WTC11 (cell line): ENCODE data around the gene CCDC12.

Source experiments
- ATF2 ChIP-seq: sonication (generic); formaldehyde crosslinking; IDR thresholded peaks from 2 replicates; pipeline ENCODE4 v1.8.1; 2022; ENCODE audit warnings: low read depth, missing genetic modification reagents, borderline replicate concordance
- CTCF ChIP-seq: fragments of 200-600 bp; IDR thresholded peaks from 2 replicates; pipeline ENCODE4 v1.8.0; 2022; ENCODE audit warnings: antibody characterized with exemption
- ELF4 ChIP-seq: sonication (generic); formaldehyde crosslinking; IDR thresholded peaks from 2 replicates; pipeline ENCODE4 v1.8.1; 2022; ENCODE audit warnings: low read depth, mild to moderate bottlenecking, moderate library complexity, missing genetic modification reagents
- FOXJ3 ChIP-seq: sonication (generic); formaldehyde crosslinking; IDR thresholded peaks from 2 replicates; pipeline ENCODE4 v1.9.0; 2021; ENCODE audit warnings: missing genetic modification reagents, mild to moderate bottlenecking, borderline replicate concordance
- FOXP4 ChIP-seq: sonication (generic); formaldehyde crosslinking; IDR thresholded peaks from 2 replicates; pipeline ENCODE4 v1.8.0; 2022; ENCODE audit warnings: mild to moderate bottlenecking, missing genetic modification reagents
- NFYB ChIP-seq: sonication (generic); formaldehyde crosslinking; conservative IDR thresholded peaks from 2 replicates; pipeline ENCODE4 v1.8.0; 2022; ENCODE audit warnings: low read depth, missing genetic modification reagents
- PREB ChIP-seq: sonication (generic); formaldehyde crosslinking; IDR thresholded peaks from 2 replicates; pipeline ENCODE4 v1.8.1; 2022; ENCODE audit warnings: mild to moderate bottlenecking, missing genetic modification reagents, moderate library complexity, borderline replicate concordance
- TEAD4 ChIP-seq: sonication (generic); formaldehyde crosslinking; IDR thresholded peaks from 2 replicates; pipeline ENCODE4 v1.8.0; 2022; ENCODE audit warnings: mild to moderate bottlenecking, missing genetic modification reagents
- USF2 ChIP-seq: sonication (generic); formaldehyde crosslinking; IDR thresholded peaks from 2 replicates; pipeline ENCODE4 v1.8.1; 2023; ENCODE audit warnings: mild to moderate bottlenecking, missing genetic modification reagents, moderate library complexity
- ZBTB21 ChIP-seq: sonication (generic); formaldehyde crosslinking; IDR thresholded peaks from 2 replicates; pipeline ENCODE4 v1.8.1; 2023; ENCODE audit warnings: mild to moderate bottlenecking, missing genetic modification reagents, borderline replicate concordance
- ZBTB43 ChIP-seq: sonication (generic); formaldehyde crosslinking; IDR thresholded peaks from 2 replicates; pipeline ENCODE4 v1.8.1; 2023; ENCODE audit warnings: mild to moderate bottlenecking, missing genetic modification reagents
- ZNF281 ChIP-seq: sonication (generic); formaldehyde crosslinking; IDR thresholded peaks from 2 replicates; pipeline ENCODE4 v1.8.0; 2023; ENCODE audit warnings: mild to moderate bottlenecking, missing genetic modification reagents

GRCh38 chr3:46925585-46925934, 51.0 kb downstream of the CCDC12 start:
- TF ChIP-seq CTCF, result no peak
- TF ChIP-seq ELF4 (CRISPR knock-in tag), result no peak
- TF ChIP-seq PREB (CRISPR knock-in tag), result no peak
- TF ChIP-seq ATF2, result no peak
- TF ChIP-seq FOXJ3 (CRISPR knock-in tag), result no peak
- TF ChIP-seq FOXP4 (CRISPR knock-in tag), result no peak
- no peak for TF ChIP-seq ZBTB21 (CRISPR knock-in tag)
- no peak for TF ChIP-seq NFYB
- TF ChIP-seq ZBTB43 (CRISPR knock-in tag), result no peak
- TF ChIP-seq ZNF281, result no peak
- no peak for TF ChIP-seq USF2 (CRISPR knock-in tag)
- no peak for TF ChIP-seq TEAD4 (CRISPR knock-in tag)
